ENCODE measurements around the gene SIM1. TPM values are rescaled to one million over a fixed set of nuclear protein-coding genes. Genes with fewer than 3 reads are reported as not detected.
A peak's percentile ranks its signal among the peaks of the same experiment; 100 is the strongest.

SIM1 gene
- total and polyA plus RNA-seq, 2 of the 8 experiments (the other 6 are each of a cell fraction or from before 2014, with no cell fraction given): 0.02 to 0.39 TPM

DNA sequence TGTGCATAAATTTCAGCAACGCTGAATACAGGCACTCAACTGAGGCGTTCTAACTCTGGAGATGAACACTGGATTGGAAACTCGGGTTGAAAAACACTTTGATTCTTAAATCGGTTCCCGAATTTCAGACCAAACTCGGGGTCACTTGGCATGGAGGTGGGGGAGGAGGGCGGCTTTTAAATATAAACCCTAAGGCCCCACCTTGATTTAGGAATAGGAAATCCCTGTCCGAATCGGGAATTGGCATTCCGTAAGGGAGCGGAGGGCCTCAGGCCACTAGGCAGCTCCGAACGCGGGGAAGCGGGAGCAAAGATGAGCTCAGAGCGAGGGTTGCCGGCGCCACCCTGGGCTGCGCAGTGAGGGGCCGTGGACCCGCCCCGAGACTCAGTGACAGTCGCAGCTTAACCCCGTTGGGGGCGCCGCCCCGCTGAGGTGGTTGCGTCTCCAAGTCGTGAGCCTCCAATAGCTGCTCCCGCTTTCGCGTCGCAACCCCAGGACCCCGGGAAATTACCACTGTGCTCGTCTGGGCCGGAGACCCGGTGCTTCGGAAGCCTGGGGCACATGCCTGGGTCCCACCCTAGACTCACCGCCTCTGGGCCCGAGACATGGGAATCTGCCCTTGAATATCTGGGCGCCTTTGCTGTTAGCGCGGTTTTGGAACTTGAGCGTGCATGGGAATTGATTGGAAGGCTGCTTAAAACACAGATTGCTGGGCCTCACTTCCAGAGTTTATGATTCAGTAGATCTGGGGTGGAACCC lies 4.6 kb upstream of the SIM1 start:
- H2BK15ac ChIP-seq (ENCODE audit: low read length): no peak overlapping the region
- H3K4me2 ChIP-seq (ENCODE audit: insufficient read depth in 1 of 2, low read depth in 2 of 2, low read length in 2 of 2): peak overlapping the region; percentile 58 to 65
- peaks cover 6 to 18% of the 10 kb centered on the region in 2 experiments for H4K20me1 ChIP-seq (replicated peaks in 1 of 2; ENCODE audit: control insufficient read depth in 1 of 2, insufficient read depth in 2 of 2, low read length in 2 of 2)
- no peaks in the 10 kb centered on the region for H3K79me2 ChIP-seq (ENCODE audit: control insufficient read depth in 1 of 2, insufficient read depth in 2 of 2, low read length in 2 of 2)
- no peaks in the 10 kb centered on the region for H3K79me1 ChIP-seq (ENCODE audit: low read depth, low read length)
- H3K56ac ChIP-seq (replicated peaks; ENCODE audit: insufficient read length, low read depth, low read length): no peak overlapping the region
- POLR2A ChIA-PET (ENCODE audit: partially characterized antibody): interaction anchor here (0.6 kb wide), 1 partner anchor 261 kb away, joined by 3 read pairs; no protein-coding TSS in a partner anchor
- peaks cover 8 to 27% (median 9%) of the 10 kb centered on the region in 4 experiments for H3K4me1 ChIP-seq (replicated peaks in 1 of 4; ENCODE audit: control insufficient read depth in 3 of 4, insufficient read depth in 4 of 4, low read length in 3 of 4)
- peaks cover 57 to 78% (median 66%) of the 10 kb centered on the region in 4 experiments for H3K27me3 ChIP-seq (replicated peaks in 1 of 4; ENCODE audit: control insufficient read depth in 3 of 4, extremely low read depth in 1 of 4, insufficient read depth in 3 of 4, low read length in 3 of 4)
- H2BK120ac ChIP-seq (replicated peaks; ENCODE audit: low read depth, low read length): no peak overlapping the region
- H3K36me3 ChIP-seq (ENCODE audit: control insufficient read depth in 2 of 4, insufficient read depth in 4 of 4, low read length in 3 of 4): no peaks in the 10 kb centered on the region; a peak in 1 of 8 replicates
- H3K14ac ChIP-seq (ENCODE audit: insufficient read length): no peak overlapping the region
- no peaks in the 10 kb centered on the region for H3K9me3 ChIP-seq (ENCODE audit: insufficient read depth in 2 of 2, low read depth in 1 of 2, low read length in 1 of 2)
- CTCF ChIA-PET (ENCODE audit: partially characterized antibody): interaction anchor here (0.7 to 7.5 kb wide), 5 partner anchors 9 to 363 kb away, joined by 3 to 45 read pairs (median 3); no protein-coding TSS in a partner anchor
- peak overlapping the region in 2 of 4 experiments; percentile 14 to 47; a peak in 2 of 8 replicates for H3K4me3 ChIP-seq (ENCODE audit: extremely low read depth in 1 of 4, insufficient read depth in 2 of 4, low read depth in 3 of 4, low read length in 4 of 4)
- DNase-seq (ENCODE audit: low read depth in 1 of 2, low spot score in 2 of 2) (peak in 1 of 2 experiments; percentile 64), FAIRE-seq (no peak)
- no peak overlapping the region for H4K5ac ChIP-seq (ENCODE audit: insufficient read length, low read depth, low read length)
- H4K8ac ChIP-seq (ENCODE audit: extremely low read depth, insufficient read depth, low read length): peak overlapping the region; percentile 60
- H2BK12ac ChIP-seq (ENCODE audit: low read depth, low read length): no peak overlapping the region
- peak overlapping the region; percentile 13; the same call in 1 of the 2 replicates for H3K18ac ChIP-seq (ENCODE audit: extremely low read depth, low read length)
- H4K91ac ChIP-seq (replicated peaks; ENCODE audit: insufficient read length, low read length): no peak overlapping the region
- H2BK5ac ChIP-seq (ENCODE audit: low read depth, low read length): no peak overlapping the region
- H3K23me2 ChIP-seq (ENCODE audit: low read depth, low read length): peaks cover 3% of the 10 kb centered on the region; the same call in 1 of the 2 replicates
- no peak overlapping the region for H2BK20ac ChIP-seq (ENCODE audit: low read length)
- H2AFZ ChIP-seq (ENCODE audit: low read length): no peak overlapping the region
- H3K4ac ChIP-seq (replicated peaks; ENCODE audit: insufficient read length, low read depth, low read length): no peak overlapping the region
- H3K9ac ChIP-seq (replicated peaks in 1 of 4; ENCODE audit: extremely low read depth in 1 of 4, low read depth in 3 of 4, low read length in 3 of 4): no peak overlapping the region
- no peak overlapping the region for H2AK5ac ChIP-seq (ENCODE audit: low read depth, low read length)
- TF ChIP-seq, protein P1, sequence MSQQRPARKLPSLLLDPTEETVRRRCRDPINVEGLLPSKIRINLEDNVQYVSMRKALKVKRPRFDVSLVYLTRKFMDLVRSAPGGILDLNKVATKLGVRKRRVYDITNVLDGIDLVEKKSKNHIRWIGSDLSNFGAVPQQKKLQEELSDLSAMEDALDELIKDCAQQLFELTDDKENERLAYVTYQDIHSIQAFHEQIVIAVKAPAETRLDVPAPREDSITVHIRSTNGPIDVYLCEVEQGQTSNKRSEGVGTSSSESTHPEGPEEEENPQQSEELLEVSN (IDR thresholded peaks at IDR 0.05): peak; percentile 82
- TF ChIP-seq CBX5 (IDR thresholded peaks at IDR 0.05; ENCODE audit: low read depth, low read length): no peak
- peak; percentile 76 for TF ChIP-seq RNF2 (IDR thresholded peaks at IDR 0.05; ENCODE audit: borderline replicate concordance, low read depth, low read length, missing control alignments, poor library complexity, severe bottlenecking)
- TF ChIP-seq, protein P2, sequence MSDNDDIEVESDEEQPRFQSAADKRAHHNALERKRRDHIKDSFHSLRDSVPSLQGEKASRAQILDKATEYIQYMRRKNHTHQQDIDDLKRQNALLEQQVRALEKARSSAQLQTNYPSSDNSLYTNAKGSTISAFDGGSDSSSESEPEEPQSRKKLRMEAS (IDR thresholded peaks at IDR 0.05): peak; percentile 62
- peak; percentile 65 for TF ChIP-seq CTBP2 (IDR thresholded peaks at IDR 0.05; ENCODE audit: borderline replicate concordance, insufficient read depth, insufficient read length, low read length)
- no peak for TF ChIP-seq SIRT6 (IDR thresholded peaks at IDR 0.05; ENCODE audit: low read length)
- TF ChIP-seq EZH2 (IDR thresholded peaks at IDR 0.05; ENCODE audit: low read depth, low read length, severe bottlenecking): peak; percentile 95
- TF ChIP-seq CHD2 (IDR thresholded peaks at IDR 0.05; ENCODE audit: low read length): no peak
- peak; percentile 98 for TF ChIP-seq SUZ12 (IDR thresholded peaks at IDR 0.05; ENCODE audit: low read length)
- 5% methylated on average over 42 of the region's 44 CpGs; no CpG with 5 or more reads in 1 of the 2 experiments for WGBS, 2 experiments (ENCODE audit: extremely low coverage in 1 of 2, insufficient coverage in 1 of 2, insufficient read length in 1 of 2, insufficient replicate concordance in 2 of 2, low coverage in 1 of 2, low lambda C conversion rate in 2 of 2, missing lambda C conversion rate in 1 of 2)
- no peak overlapping the region for H3K23ac ChIP-seq (ENCODE audit: insufficient read length)
- H3K27ac ChIP-seq (ENCODE audit: low read depth, low read length): no peak overlapping the region
